HTR-8/SVneo (cell line): Measurements from ENCODE around the gene CDC14B.

Experiments
- DNase-seq: peaks from one replicate; pipeline ENCODE4 v3.0.0; 2011; ENCODE audit warnings: low spot score, mixed read lengths; ENCODE audit not compliant: insufficient read length
- FAIRE-seq: peaks from 2 replicates; lab custom pipeline; 2011; peaks lifted over from hg19 to GRCh38; lab: Jason Lieb, UNC

CDC14B gene

DNA sequence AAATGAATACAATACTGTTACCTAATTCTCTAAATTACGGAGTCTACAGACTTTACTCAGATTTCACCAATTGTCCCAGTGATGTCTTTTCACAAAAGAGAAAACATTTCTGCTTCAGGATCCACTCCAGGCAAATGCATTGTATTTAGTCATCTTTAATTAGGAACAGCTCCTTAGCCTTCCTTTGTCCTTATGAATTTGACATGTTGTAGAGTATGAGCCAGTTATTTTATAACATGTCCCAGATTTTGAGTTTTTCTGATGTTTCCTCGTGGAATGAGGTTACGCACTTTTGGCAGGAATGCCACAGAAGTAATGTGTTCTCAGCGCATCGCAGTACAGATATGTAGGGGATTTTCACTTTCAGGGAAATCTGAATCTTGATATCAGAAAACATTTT is 159.2 kb downstream of the CDC14B start:
- FAIRE-seq (no peak), DNase-seq (no peak)

DNA sequence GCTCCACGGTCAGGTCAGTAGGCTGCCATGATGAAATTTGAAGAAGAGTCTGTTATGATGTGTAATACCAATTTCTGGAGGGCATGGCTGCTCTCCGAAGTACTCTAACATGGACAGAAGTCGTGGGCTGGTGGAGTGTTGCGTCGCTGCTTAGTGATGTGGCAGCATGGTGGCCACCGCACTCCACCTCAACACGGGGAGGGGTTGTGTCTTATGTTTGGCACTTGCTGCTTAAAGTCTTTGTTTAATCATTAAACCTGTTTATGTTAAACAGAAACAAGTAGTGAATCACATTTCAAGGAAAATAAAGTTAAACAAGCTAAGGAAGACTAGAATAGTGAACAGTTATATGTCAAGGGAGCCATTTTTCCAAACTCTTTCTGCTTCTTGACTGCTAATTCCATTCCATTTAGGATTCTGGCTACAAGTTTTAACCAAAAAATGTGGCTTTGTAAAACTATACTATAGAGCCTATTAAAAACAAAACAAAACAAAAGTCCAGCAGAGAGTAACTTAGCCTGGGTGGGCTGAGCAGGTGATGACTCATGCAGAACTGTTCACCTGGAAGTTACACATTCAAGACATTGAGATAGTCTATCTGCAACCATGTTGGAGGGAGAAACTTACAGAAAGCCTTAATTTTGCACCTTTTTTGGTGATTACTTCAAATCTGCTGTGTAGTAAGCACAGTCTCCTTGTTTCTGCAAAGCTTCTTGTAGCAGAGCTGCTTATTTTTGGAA is 160.2 kb downstream of the CDC14B start:
- FAIRE-seq (no peak), DNase-seq (no peak)

DNA sequence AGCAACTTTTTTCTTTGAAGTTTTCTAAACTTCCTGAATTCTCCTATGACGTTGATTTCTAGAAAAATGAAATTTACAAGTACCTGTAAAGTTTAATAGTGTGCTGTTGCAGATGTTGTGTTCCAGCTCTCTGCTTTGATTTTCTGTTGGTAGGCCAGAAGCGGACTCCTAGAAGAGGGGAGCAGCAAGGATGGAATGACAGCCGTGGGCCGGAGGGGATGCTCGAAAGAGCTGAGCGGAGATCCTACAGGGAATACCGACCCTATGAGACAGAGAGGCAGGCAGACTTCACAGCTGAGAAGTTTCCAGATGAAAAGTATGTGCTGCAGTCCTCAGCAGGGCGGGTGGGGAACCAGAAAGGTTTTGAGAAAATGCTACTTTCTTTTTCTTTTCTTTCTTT is 161.4 kb downstream of the CDC14B start:
- FAIRE-seq (no peak), DNase-seq (no peak)

DNA sequence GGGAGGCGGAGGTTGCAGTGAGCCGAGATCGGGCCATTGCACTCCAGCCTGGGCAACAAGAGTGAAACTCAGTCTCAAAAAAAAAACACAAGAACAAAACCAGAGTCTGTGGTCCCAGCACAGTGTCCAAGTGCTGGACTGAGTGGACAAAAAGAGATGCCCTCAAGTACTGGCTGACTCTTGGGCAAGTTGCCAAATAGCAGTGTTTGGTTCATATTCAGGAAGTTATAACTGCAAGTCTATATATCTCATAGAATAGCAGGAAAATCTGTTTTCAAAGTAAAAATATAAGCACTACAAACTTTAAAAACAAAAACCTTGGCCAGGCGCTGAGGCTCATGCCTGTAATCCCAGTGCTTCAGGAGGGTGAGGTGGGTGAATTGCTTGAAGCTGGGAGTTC is 162.4 kb downstream of the CDC14B start:
- DNase-seq: no peak
- no peak for FAIRE-seq

DNA sequence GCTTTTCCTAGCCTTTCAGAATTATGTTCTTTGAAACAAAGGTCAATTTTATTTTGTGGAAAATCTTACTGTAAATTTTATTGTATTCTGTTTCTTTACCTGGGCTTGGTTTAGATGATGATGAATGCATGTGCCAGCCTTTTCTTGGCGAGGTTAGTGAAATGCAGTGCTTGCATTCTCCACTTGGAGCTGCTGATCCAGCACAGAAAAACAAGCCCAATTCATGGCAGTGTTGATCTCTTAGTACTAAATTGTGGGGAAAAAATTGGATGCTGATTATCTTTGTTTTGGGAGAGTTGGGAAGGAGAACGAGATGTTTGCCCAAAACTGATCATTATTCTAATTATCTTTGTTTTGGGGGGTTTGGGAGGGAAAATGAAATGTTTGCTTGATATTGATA is 166.0 kb downstream of the CDC14B start:
- no peak for FAIRE-seq
- peak; percentile 35 for DNase-seq

DNA sequence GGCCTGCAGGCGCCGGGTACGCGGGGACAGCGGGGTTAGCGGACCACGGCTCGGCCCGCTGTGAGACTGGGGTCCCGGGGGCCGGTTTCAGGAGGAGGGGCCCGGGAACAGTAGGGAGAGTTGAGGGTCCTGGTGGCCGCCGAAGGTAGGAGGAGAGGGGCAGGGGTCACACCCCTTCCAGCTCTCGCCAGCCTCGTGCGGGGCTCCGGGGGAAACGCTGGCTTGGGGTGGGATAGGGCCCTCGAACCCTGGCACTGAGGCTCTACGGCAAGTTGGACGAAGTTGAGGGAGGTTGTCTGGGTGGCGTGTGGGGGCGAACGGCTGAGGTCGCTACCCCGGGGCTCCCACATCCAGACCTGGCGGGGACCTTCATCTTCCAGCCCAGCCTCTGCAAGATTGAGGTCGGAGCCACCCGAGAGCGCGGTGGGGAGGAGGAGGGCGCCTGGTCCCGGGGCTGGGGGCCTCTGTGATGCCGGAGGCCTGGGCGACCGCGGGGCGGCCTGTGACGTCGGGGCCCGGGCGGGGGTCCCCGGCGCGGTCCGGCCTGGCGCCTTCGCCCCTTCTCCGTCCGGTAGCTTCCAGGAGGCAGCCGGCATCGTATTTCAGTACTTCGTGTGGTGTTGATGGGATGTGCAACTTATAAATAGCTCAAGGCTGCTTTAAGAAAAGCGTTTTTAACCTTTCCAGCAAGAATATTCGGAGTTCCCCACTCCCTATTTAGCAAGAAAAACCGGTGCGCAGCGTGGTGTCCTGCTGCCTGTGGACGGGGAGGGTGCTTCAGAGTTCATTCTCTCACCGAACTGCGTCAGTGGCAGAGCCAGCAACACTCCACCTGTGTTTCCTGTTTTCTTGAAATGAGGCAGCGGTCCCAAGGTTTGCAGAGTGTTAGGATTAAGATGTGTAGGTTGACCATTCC is 168.8 kb downstream of the CDC14B start:
- no peak for FAIRE-seq
- no peak for DNase-seq
